ENCODE measurements around the gene TUBG1. TPM values are rescaled to one million over a fixed set of nuclear protein-coding genes. Genes with fewer than 3 reads are reported as not detected.
A peak's percentile ranks its signal among the peaks of the same experiment; 100 is the strongest.

TUBG1 gene
- total and polyA plus RNA-seq, 9 of the 15 experiments (the other 6 are each of a cell fraction or from before 2014, with no cell fraction given), result 33.1 to 147 (median 66.0) TPM

DNA sequence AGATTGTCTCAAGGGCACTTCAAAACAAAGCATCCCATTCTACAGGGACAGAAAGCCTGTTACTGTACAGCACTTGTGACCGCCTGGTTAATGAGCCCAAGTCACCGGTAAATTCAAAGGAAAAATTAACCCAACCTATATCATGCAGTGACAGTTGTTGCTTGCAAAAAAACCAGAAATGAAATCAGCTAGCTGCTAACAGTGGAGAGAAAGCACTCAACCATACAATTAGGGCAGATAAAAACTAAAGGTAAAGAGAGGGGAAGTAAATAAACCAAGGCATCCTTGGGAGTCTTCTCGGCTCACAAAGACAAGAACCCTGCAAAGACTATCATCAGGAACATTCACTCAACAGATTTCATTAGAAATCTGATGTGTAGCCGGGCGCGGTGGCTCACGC lies 6.2 kb upstream of the TUBG1 start (continued):
- TF ChIP-seq TCFL5 (CRISPR knock-in tag; conservative IDR thresholded peaks at IDR 0.05) (no peak), OTX1 (CRISPR knock-in tag; IDR thresholded peaks at IDR 0.05) (no peak)

DNA sequence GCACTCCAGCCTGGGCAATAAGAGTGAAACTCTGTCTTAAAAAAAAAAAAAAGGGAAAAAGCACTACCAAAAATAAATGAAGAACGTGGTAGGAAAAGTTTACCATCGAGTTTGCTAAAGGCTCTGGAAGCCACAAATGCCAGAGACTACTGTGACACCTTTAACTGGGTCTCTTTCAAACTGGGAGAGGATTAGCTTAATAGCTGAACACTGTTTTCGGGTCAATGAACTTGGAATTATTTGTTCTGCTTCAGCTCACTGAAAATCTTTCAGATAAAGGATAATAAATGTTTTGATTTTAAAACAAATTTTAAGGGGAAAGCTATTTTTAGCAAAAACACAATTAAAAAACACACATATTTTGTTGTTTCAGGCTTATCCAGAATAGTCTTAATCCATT lies 1.7 kb upstream of the TUBG1 start:
- POLR2A ChIA-PET, result interaction anchor here (0.6 to 2.8 kb wide), 12 partner anchors 8 to 239 kb away, joined by 3 to 31 read pairs (median 6); no protein-coding TSS in a partner anchor

More for the DNA sequence above, 1.7 kb upstream of the TUBG1 start:
- TF ChIP-seq, protein P1, sequence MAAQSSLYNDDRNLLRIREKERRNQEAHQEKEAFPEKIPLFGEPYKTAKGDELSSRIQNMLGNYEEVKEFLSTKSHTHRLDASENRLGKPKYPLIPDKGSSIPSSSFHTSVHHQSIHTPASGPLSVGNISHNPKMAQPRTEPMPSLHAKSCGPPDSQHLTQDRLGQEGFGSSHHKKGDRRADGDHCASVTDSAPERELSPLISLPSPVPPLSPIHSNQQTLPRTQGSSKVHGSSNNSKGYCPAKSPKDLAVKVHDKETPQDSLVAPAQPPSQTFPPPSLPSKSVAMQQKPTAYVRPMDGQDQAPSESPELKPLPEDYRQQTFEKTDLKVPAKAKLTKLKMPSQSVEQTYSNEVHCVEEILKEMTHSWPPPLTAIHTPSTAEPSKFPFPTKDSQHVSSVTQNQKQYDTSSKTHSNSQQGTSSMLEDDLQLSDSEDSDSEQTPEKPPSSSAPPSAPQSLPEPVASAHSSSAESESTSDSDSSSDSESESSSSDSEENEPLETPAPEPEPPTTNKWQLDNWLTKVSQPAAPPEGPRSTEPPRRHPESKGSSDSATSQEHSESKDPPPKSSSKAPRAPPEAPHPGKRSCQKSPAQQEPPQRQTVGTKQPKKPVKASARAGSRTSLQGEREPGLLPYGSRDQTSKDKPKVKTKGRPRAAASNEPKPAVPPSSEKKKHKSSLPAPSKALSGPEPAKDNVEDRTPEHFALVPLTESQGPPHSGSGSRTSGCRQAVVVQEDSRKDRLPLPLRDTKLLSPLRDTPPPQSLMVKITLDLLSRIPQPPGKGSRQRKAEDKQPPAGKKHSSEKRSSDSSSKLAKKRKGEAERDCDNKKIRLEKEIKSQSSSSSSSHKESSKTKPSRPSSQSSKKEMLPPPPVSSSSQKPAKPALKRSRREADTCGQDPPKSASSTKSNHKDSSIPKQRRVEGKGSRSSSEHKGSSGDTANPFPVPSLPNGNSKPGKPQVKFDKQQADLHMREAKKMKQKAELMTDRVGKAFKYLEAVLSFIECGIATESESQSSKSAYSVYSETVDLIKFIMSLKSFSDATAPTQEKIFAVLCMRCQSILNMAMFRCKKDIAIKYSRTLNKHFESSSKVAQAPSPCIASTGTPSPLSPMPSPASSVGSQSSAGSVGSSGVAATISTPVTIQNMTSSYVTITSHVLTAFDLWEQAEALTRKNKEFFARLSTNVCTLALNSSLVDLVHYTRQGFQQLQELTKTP (IDR thresholded peaks at IDR 0.05; ENCODE audit: low read depth in 1 of 2, partially characterized antibody in 2 of 2), result peak in 1 of 2 experiments; percentile 15
- TF ChIP-seq RB1 (IDR thresholded peaks at IDR 0.05; ENCODE audit: low read depth), result no peak
- peak overlapping the region; percentile 95 for H3K4me3 ChIP-seq
- H3K9me3 ChIP-seq (replicated peaks; ENCODE audit: control insufficient read depth, insufficient read depth, low read depth, low read length), result no peaks in the 10 kb centered on the region
- intact Hi-C loops (cut with micrococcal nuclease), result loop anchor here (5.0 kb wide), 1 partner anchor 70 kb away; the partner anchor contains the start of gene PLEKHH3
- peaks cover 72% of the 10 kb centered on the region for H3K79me2 ChIP-seq (ENCODE audit: control insufficient read depth, insufficient read depth, low read length)
- peak overlapping the region; percentile 97 for H3K4me2 ChIP-seq (ENCODE audit: insufficient read depth, low read length)
- peaks cover 3% of the 10 kb centered on the region; the same call in 1 of the 2 replicates for H4K20me1 ChIP-seq (replicated peaks; ENCODE audit: control insufficient read depth, insufficient read depth, low read length)
- CTCF ChIA-PET (ENCODE audit: low intra/inter-chr PET ratio), result interaction anchor here (1.1 kb wide), 1 partner anchor 73 kb away, joined by 4 read pairs; no protein-coding TSS in a partner anchor
- H3K27me3 ChIP-seq (ENCODE audit: control insufficient read depth in 2 of 2, insufficient read depth in 2 of 2, low read length in 2 of 2), result no peaks in the 10 kb centered on the region
- in situ Hi-C loops (cut with MboI), result no loop called here
- peak overlapping the region in 1 of 2 experiments; percentile 92; a peak in 2 of 4 replicates for H3K9ac ChIP-seq (ENCODE audit: insufficient read depth in 1 of 2, low read depth in 2 of 2, low read length in 2 of 2)
- ATAC-seq (no peak), DNase-seq (ENCODE audit: extremely low read depth in 1 of 4, low spot score in 3 of 4) (no peak), FAIRE-seq (no peak)
- peaks cover 16 to 18% of the 10 kb centered on the region in 2 experiments; a peak in 4 of 5 replicates for H3K4me1 ChIP-seq (replicated peaks in 1 of 2; ENCODE audit: control insufficient read depth in 2 of 2, insufficient read depth in 2 of 2, low read length in 2 of 2)
- no peaks in the 10 kb centered on the region for H3K9me1 ChIP-seq (ENCODE audit: control insufficient read depth, insufficient read depth, low read length)
- WGBS (ENCODE audit: insufficient coverage, low coverage, missing lambda C conversion rate), result 6% methylated on average over 3 of the region's 3 CpGs
- no peak overlapping the region for H2AFZ ChIP-seq (ENCODE audit: low read depth, low read length)
- H3K36me3 ChIP-seq (ENCODE audit: control insufficient read depth, insufficient read depth, low read length), result peaks cover 22% of the 10 kb centered on the region
- no TSS peak for BruUV-seq (replicated peaks)
- H3K27ac ChIP-seq (ENCODE audit: extremely low read depth, low read depth, low read length), result no peak overlapping the region
